B cell (primary cell): ENCODE data around the gene UBR2.

Experiments
- EZH2 ChIP-seq: IDR thresholded peaks from 2 replicates; pipeline ENCODE4 v1.6.1; 2012; ENCODE audit warnings: borderline replicate concordance, low read depth, mild to moderate bottlenecking, moderate library complexity, low read length; ENCODE audit not compliant: insufficient read depth, poor library complexity, severe bottlenecking
- TF ChIP-seq, protein P1 (sequence below): fragments of 200-600 bp; IDR thresholded peaks from one replicate; pipeline ENCODE4 v1.8.0; 2022; ENCODE audit warnings: antibody characterized with exemption, mild to moderate bottlenecking

DNA sequence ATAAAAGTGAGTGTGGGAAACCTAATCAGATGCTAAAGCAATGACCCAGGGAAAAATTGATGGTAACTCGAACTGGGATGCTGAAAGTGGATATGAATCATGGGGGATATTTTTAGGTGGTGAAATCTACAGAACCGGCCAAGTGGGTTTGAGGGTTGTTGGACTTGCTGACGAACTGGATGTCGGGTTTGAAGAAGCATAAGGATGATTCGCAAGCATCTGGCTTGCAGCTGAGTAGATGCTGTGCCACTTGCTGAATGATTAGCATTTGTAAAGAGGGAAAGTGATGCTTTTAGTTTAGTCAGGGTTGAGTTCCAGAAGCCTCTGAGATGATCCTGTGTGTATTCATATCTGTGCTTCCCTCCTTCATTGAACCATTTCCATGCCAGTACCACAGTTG lies 54.9 kb downstream of the UBR2 start:
- TF ChIP-seq, protein P1, sequence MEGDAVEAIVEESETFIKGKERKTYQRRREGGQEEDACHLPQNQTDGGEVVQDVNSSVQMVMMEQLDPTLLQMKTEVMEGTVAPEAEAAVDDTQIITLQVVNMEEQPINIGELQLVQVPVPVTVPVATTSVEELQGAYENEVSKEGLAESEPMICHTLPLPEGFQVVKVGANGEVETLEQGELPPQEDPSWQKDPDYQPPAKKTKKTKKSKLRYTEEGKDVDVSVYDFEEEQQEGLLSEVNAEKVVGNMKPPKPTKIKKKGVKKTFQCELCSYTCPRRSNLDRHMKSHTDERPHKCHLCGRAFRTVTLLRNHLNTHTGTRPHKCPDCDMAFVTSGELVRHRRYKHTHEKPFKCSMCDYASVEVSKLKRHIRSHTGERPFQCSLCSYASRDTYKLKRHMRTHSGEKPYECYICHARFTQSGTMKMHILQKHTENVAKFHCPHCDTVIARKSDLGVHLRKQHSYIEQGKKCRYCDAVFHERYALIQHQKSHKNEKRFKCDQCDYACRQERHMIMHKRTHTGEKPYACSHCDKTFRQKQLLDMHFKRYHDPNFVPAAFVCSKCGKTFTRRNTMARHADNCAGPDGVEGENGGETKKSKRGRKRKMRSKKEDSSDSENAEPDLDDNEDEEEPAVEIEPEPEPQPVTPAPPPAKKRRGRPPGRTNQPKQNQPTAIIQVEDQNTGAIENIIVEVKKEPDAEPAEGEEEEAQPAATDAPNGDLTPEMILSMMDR, result no peak
- no peak for TF ChIP-seq EZH2
